ENCODE data around the gene FAM240A.
"Not testable (repeated sequence)": the region's sequence is repeated elsewhere in the genome, so short reads cannot be mapped to it uniquely, and the experiment has no call there.

FAM240A gene

GRCh38 chr3:46612324-46612723, at the start of gene FAM240A:
Gene FAM240A, plus strand, starts transcription at chr3:46612525. Its CDS starts 159 bp downstream, at chr3:46612684.
- DNase-seq (ENCODE audit: low read depth, low spot score) = no peak

DNA sequence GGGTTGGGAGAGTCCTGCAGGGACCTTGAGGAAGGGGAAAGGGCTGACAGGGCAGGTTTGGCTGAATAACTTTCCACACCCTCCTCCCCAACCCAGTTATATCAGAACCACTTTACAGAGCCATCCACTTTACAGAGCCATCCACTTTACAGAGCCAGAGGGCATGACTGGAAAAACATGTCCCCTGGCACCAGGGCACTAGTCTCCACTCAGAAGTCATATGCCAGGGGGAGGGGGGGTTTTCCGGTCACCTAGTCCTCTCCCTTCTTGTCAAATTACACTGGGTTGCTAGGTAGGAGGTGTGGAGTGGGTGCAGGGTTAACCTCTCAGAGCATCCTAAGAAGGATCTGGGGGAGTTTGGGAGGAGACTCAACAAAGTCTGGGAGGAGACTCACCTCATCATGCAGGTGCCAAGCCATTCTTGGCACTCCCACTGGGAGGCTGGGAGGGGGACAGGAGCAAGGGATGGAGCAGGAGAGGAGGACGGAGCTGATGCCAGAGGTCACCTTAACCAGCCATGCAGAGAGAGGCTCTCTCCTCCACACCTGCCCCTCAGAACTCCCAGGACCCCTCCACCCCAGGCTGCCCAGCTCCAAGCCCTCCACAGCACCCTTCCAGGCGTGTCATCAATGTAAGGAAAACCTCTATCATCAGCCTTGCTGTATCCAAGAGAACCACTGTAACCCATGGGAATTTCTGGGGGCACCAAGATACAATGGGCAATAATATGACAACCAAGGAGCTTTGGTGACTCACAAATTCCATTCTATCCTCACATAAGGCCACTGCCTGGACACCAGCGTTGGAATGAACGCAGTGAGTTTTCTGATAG, 47.9 kb upstream of the FAM240A start:
- no peak for DNase-seq (ENCODE audit: low read depth, low spot score)

GRCh38 chr3:46565077-46565476, 47.2 kb upstream of the FAM240A start:
- no peak for DNase-seq (ENCODE audit: low read depth, low spot score)

DNA sequence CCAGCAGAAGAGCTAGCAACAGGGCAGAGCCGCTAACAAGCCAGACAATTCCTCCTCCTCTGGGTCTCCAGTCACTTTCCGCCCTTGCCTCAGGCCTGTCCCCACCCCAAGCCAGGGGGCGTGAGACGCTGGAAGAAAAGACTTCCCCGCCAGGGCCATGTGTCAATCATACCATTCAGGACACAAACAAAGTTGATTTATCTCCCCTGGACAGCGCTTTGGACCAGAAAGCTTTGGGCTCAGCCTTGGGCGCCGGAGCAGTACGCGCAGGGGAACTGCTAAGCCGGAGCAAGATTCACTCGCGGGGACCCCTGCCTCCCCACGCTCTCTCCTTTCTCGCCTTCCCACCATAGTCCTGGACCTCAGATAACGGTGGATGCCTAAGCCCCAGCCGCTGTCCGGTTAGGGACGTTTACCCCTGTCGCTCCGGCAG, 46.7 kb upstream of the FAM240A start:
- no peak for DNase-seq (ENCODE audit: low read depth, low spot score)

- peak; percentile 9 for DNase-seq (ENCODE audit: low read depth, low spot score)
Observed at GRCh38 chr3:46566040-46566641, 46.2 kb upstream of the FAM240A start, which contains the start of gene LRRC2. Gene LRRC2, minus strand, starts transcription at chr3:46566302. Its CDS starts 14,711 bp downstream, at chr3:46551591.

DNA sequence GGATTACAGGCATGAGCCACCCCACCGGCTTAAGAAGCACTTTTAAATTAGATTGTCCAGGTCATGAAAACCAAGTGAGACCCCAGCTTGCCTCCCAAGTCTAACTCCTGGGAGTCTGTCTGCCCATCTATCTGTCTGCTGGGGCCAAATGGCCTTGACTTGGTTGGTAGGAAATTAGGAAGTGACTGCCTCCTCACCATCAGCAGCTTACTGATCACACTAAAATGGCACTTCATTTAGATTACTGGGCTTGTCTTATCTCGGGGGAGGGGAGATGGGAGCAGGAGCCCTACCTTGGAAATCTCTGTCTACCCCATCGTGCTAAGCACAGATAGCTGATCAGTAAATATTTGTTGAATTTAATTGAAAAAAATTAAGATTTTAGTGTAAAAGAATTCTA, 40.6 kb upstream of the FAM240A start:
- no peak for DNase-seq (ENCODE audit: low read depth, low spot score)

- DNase-seq (ENCODE audit: low read depth, low spot score) = no peak
Observed at GRCh38 chr3:46573701-46574100, 38.6 kb upstream of the FAM240A start.

DNA sequence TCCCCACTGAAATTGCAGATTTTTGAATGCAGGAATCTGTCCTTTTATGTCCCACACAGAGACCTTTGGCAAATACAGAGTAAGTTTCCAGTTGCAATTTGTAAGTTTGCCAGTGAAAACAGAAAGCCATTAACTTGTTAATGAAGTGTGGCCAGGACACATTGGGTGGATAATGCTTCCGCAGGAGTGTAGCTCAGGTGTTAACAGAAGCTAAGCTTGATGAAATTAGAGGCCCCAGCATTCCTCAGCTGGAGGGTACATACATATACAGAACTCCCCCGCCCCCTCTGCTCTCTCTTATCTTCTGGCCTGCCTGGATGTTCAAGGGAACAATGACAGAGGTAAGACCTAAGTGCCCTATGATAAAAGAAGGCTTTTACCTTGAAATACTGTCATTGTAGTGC, 38.1 kb upstream of the FAM240A start:
- DNase-seq (ENCODE audit: low read depth, low spot score) = no peak

DNA sequence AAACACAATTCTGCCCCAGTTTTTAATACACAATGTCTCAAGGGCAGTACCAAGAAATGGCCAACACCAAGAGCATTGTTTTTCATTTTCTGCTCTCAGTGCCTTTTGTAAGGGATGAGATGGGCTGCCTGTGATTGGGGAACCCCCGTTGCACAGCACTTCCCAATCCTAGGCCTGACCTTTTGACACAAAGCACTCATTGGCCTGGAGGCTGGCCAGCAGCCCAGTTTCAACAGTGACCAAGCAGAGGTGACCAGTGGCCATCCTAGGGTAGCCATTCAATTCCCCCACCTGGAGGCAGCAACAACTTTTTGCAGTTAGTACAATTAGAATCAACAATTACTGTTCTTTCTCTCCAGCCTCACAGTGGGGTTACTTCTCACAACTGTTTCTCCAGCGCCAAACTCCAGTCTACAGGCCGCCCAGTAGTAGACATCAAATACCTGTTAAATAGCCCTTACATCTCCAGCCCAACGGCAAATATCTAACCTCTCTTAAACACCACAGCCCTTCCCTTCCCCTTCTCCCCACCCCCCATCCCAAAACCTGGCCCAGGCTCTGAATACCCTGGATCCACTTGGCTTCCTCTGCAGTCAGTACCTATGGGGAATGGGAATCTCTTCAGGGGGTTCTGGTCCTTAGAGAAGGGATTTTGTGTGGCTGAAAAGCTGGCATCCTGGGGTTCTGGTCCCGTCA, 37.3 kb upstream of the FAM240A start:
- DNase-seq (ENCODE audit: low read depth, low spot score) = no peak

- no peak for DNase-seq (ENCODE audit: low read depth, low spot score)
Observed at GRCh38 chr3:46575577-46576222, 36.6 kb upstream of the FAM240A start.

- DNase-seq (ENCODE audit: low read depth, low spot score) = no peak
Observed at GRCh38 chr3:46576386-46576785, 35.9 kb upstream of the FAM240A start.

DNA sequence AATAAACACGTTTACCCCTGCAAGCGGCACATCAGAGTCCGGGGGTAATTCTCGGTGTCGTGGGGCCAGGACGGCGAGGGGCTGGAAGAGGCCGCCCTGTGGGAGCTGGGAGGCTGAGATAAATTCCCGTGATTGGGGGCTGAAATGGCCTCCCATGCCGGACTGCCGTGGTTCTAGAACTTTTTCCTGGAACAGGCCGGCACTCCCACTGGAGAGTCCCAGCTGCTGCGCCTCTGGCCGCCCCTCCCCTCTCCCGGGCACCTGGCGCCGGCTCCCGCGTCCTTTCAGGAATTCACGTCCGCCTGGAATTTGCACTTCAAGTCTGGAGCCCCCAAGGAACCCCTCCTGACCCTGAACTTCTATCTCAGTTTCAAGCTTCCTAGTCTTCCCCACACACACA, 35.4 kb upstream of the FAM240A start:
- DNase-seq (ENCODE audit: low read depth, low spot score) = no peak

DNA sequence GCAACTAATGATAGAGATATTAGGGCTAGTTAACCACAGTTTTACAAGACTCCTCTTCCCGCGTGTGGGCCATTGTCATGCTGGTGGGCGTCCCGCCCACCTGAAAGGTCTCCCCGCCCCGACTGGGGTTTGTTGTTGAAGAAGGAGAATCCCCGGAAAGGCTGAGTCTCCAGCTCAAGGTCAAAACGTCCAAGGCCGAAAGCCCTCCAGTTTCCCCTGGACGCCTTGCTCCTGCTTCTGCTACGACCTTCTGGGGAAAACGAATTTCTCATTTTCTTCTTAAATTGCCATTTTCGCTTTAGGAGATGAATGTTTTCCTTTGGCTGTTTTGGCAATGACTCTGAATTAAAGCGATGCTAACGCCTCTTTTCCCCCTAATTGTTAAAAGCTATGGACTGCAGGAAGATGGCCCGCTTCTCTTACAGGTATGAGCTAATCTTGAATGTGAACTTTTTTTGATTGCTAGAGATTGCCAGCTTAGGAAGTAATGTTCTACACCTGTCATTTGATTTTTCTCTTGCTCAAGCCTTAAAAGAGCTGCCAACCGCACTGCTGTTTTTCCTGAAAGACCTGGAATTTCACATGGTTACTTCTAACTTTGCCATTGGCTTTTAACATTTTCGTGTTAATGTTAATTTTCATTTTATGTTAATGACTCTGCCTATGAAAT, 34.6 kb upstream of the FAM240A start:
- not testable (repeated sequence) for DNase-seq (ENCODE audit: low read depth, low spot score)

GRCh38 chr3:46578973-46579755, 33.2 kb upstream of the FAM240A start:
- no peak for DNase-seq (ENCODE audit: low read depth, low spot score)

GRCh38 chr3:46579756-46580286, 32.5 kb upstream of the FAM240A start:
- DNase-seq (ENCODE audit: low read depth, low spot score) = no peak

GRCh38 chr3:46580675-46581074, 31.6 kb upstream of the FAM240A start:
- no peak for DNase-seq (ENCODE audit: low read depth, low spot score)

- DNase-seq (ENCODE audit: low read depth, low spot score) = no peak
Observed at GRCh38 chr3:46584598-46585467, 27.5 kb upstream of the FAM240A start.

GRCh38 chr3:46585799-46586693, 26.3 kb upstream of the FAM240A start:
- DNase-seq (ENCODE audit: low read depth, low spot score) = no peak
